Hepatocyte (in vitro differentiated cells): Measurements from ENCODE around the gene FGFR3. TPM values are rescaled to one million over a fixed set of nuclear protein-coding genes. Genes with fewer than 3 reads are reported as not detected.

Experiments used
- DNase-seq: peaks from one replicate; pipeline ENCODE4 v3.0.0-alpha.2; 2016; ENCODE audit warnings: low spot score
- H2AFZ ChIP-seq: fragments of 200-600 bp; sonication (generic); 2 replicates; pipeline ENCODE4 v1.6.0; 2016; ENCODE audit warnings: antibody characterized with exemption, mild to moderate bottlenecking
- H3K27ac ChIP-seq: fragments of 200-600 bp; sonication (generic); 2 replicates; pipeline ENCODE4 v1.5.1; 2016; ENCODE audit warnings: mild to moderate bottlenecking
- H3K27me3 ChIP-seq: fragments of 200-600 bp; sonication (generic); 2 replicates; pipeline ENCODE4 v1.6.1; 2016
- H3K36me3 ChIP-seq: fragments of 200-600 bp; sonication (generic); replicated peaks from 2 replicates; pipeline ENCODE4 v1.5.1; 2016; ENCODE audit warnings: low read depth; ENCODE audit not compliant: insufficient read depth
- H3K4me1 ChIP-seq: fragments of 200-600 bp; sonication (generic); 2 replicates; pipeline ENCODE4 v1.5.1; 2016; ENCODE audit warnings: mild to moderate bottlenecking, moderate library complexity; ENCODE audit not compliant: insufficient read depth
- H3K4me2 ChIP-seq: fragments of 200-600 bp; sonication (generic); 2 replicates; pipeline ENCODE4 v1.6.0; 2016
- H3K4me3 ChIP-seq: fragments of 200-600 bp; sonication (generic); 2 replicates; pipeline ENCODE4 v1.5.1; 2016; ENCODE audit warnings: mild to moderate bottlenecking
- H3K79me2 ChIP-seq: fragments of 200-600 bp; sonication (generic); 2 replicates; pipeline ENCODE4 v1.6.0; 2017; ENCODE audit warnings: mild to moderate bottlenecking
- H3K9me2 ChIP-seq: fragments of 200-600 bp; sonication (generic); replicated peaks from 2 replicates; pipeline ENCODE4 v1.6.0; 2017; ENCODE audit warnings: mild to moderate bottlenecking; ENCODE audit not compliant: insufficient read depth
- H3K9me3 ChIP-seq: fragments of 200-600 bp; sonication (generic); 2 replicates; pipeline ENCODE4 v1.5.1; 2016; ENCODE audit warnings: low read depth, mild to moderate bottlenecking
- H4K20me1 ChIP-seq: fragments of 200-600 bp; sonication (generic); 2 replicates; pipeline ENCODE4 v1.6.0; 2016; ENCODE audit warnings: mild to moderate bottlenecking; ENCODE audit not compliant: insufficient read depth, poor library complexity, severe bottlenecking
- CTCF ChIP-seq: fragments of 200-600 bp; sonication (generic); IDR thresholded peaks from 2 replicates; pipeline ENCODE4 v1.5.1; 2016; ENCODE audit warnings: antibody characterized with exemption, mild to moderate bottlenecking; ENCODE audit not compliant: poor library complexity
- EZH2 ChIP-seq: fragments of 200-600 bp; sonication (generic); IDR thresholded peaks from 2 replicates; pipeline ENCODE4 v1.6.1; 2016; ENCODE audit warnings: antibody characterized with exemption, mild to moderate bottlenecking, borderline replicate concordance
- EZH2phosphoT487 ChIP-seq: fragments of 200-600 bp; sonication (generic); IDR thresholded peaks from one replicate; pipeline ENCODE4 v1.6.1; 2018; ENCODE audit warnings: antibody characterized with exemption, mild to moderate bottlenecking, low read depth, moderate library complexity; ENCODE audit not compliant: unreplicated experiment, severe bottlenecking
- WGBS: methylation state at CpG from one replicate; pipeline ENCODE4 v1.1.6; 2016; ENCODE audit warnings: low lambda C conversion rate; ENCODE audit errors: missing lambda C conversion rate; 5-methylcytosine and 5-hydroxymethylcytosine counted together
- polyA plus RNA-seq: library from polyadenylated mRNA; unstranded; fragments of >200 nt; fragmentation: Nextera tagmentation; extraction: Ambion mirVana; gene quantifications from 2 replicates; pipeline ENCODE4 v1.2.1, GENCODE V29; 2016
- total RNA-seq: library from RNA; depleted of rRNA; stranded (reverse); fragments of >200 nt; gene quantifications from 2 replicates; pipeline ENCODE4 v1.2.3, GENCODE V29; 2014

The FGFR3 gene
- total and polyA plus RNA-seq, 2 experiments from 2014 or later = 82.0 to 99.8 TPM

- DNase-seq = no peak
- Histone ChIP-seq H3K36me3 (no peaks in the 10 kb centered on the region), H3K27ac (peak overlapping the region; percentile 40), H3K9me2 (no peaks in the 10 kb centered on the region), H3K4me1 (peaks cover 57% of the 10 kb centered on the region), H3K4me3 (no peak overlapping the region), H3K79me2 (no peaks in the 10 kb centered on the region), H2AFZ (no peak overlapping the region), H3K27me3 (no peaks in the 10 kb centered on the region), H4K20me1 (no peaks in the 10 kb centered on the region), H3K9me3 (no peaks in the 10 kb centered on the region), H3K4me2 (peak overlapping the region; percentile 62)
- WGBS = 81% methylated on average over 13 of the region's 28 CpGs
- no peak for TF ChIP-seq CTCF
- TF ChIP-seq EZH2 = no peak
- TF ChIP-seq EZH2phosphoT487 = no peak
Measured at GRCh38 chr4:1771555-1772305, 21.4 kb upstream of the FGFR3 start.

GRCh38 chr4:1772853-1773538 is 20.1 kb upstream of the FGFR3 start:
- H2AFZ ChIP-seq = no peak overlapping the region
- no peaks in the 10 kb centered on the region for H3K9me2 ChIP-seq
- H3K79me2 ChIP-seq = no peaks in the 10 kb centered on the region
- H4K20me1 ChIP-seq = no peaks in the 10 kb centered on the region
- no peak for DNase-seq
- no peaks in the 10 kb centered on the region for H3K27me3 ChIP-seq
- no peaks in the 10 kb centered on the region for H3K36me3 ChIP-seq
- H3K4me2 ChIP-seq = no peak overlapping the region
- H3K4me1 ChIP-seq = peaks cover 57% of the 10 kb centered on the region
- no peak overlapping the region for H3K4me3 ChIP-seq
- 86% methylated on average over 29 of the region's 30 CpGs for WGBS
- no peak overlapping the region for H3K27ac ChIP-seq
- no peaks in the 10 kb centered on the region for H3K9me3 ChIP-seq
- no peak for TF ChIP-seq EZH2phosphoT487
- no peak for TF ChIP-seq CTCF
- no peak for TF ChIP-seq EZH2

GRCh38 chr4:1773754-1774153 is 19.3 kb upstream of the FGFR3 start:
- Histone ChIP-seq H4K20me1 (no peaks in the 10 kb centered on the region), H3K4me2 (no peak overlapping the region), H3K27me3 (no peaks in the 10 kb centered on the region), H3K27ac (no peak overlapping the region), H3K9me2 (no peaks in the 10 kb centered on the region), H3K79me2 (no peaks in the 10 kb centered on the region), H3K9me3 (no peaks in the 10 kb centered on the region), H3K4me3 (no peak overlapping the region), H2AFZ (no peak overlapping the region), H3K4me1 (peaks cover 56% of the 10 kb centered on the region), H3K36me3 (no peaks in the 10 kb centered on the region)
- TF ChIP-seq CTCF = no peak
- no peak for TF ChIP-seq EZH2
- TF ChIP-seq EZH2phosphoT487 = no peak
- DNase-seq = no peak
- WGBS = 91% methylated on average over 7 of the region's 10 CpGs
